NT2/D1 (cell line): ENCODE data around the gene MRFAP1L1.

ENCODE experiments used
- DNase-seq: peaks from one replicate; pipeline ENCODE4 v3.0.0-alpha.2; 2011; ENCODE audit warnings: low read depth, low spot score
- H3K27me3 ChIP-seq: 2 replicates; pipeline ENCODE4 v1.6.0; 2011; ENCODE audit warnings: mild to moderate bottlenecking; ENCODE audit not compliant: insufficient read length, insufficient read depth
- H3K36me3 ChIP-seq: 2 replicates; pipeline ENCODE4 v1.6.1; 2011; ENCODE audit warnings: mild to moderate bottlenecking, low read length, mixed read lengths; ENCODE audit not compliant: insufficient read depth, insufficient read length
- H3K4me1 ChIP-seq: 2 replicates; pipeline ENCODE4 v1.5.1; 2011; ENCODE audit not compliant: insufficient read depth, insufficient read length
- H3K4me3 ChIP-seq: 2 replicates; pipeline ENCODE4 v1.5.1; 2011; ENCODE audit warnings: low read depth; ENCODE audit not compliant: insufficient read length
- H3K9ac ChIP-seq: 2 replicates; pipeline ENCODE4 v1.6.0; 2011; ENCODE audit warnings: low read depth; ENCODE audit not compliant: insufficient read length
- H3K9me3 ChIP-seq: 2 replicates; pipeline ENCODE4 v1.5.1; 2011; ENCODE audit warnings: mild to moderate bottlenecking, low read length; ENCODE audit not compliant: insufficient read depth
- SUZ12 ChIP-seq: IDR thresholded peaks from 2 replicates; pipeline ENCODE4 v1.6.1; 2011; ENCODE audit not compliant: insufficient read length, insufficient read depth; ENCODE audit errors: extremely low read depth
- YY1 ChIP-seq: IDR thresholded peaks from 2 replicates; pipeline ENCODE4 v1.6.1; 2011; ENCODE audit not compliant: insufficient read length, insufficient read depth
- ZNF274 ChIP-seq: IDR thresholded peaks from 2 replicates; pipeline ENCODE4 v1.6.1; 2011; ENCODE audit warnings: mild to moderate bottlenecking, low read depth, low read length

Gene MRFAP1L1

DNA sequence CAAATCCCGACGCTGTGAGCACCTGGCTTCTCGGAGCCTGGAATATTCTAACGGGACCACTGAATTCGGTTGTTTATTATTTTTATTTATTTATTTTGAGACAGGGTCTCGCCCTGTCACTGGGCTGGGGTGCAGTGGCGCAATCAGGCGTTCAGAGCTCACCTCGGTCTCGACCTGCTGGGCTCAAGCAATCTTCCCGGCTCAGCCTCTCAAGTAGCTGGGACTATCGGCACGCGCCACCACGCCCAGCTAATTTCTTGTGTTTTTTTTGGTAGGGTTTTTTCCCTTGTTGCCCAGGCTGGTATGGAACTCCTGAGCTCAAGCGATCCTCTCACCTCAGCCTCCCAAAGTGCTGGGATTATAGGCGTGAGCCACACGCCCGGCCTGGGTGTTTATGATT, 37.5 kb downstream of the MRFAP1L1 start:
- Histone ChIP-seq H3K36me3 (peaks cover 40% of the 10 kb centered on the region), H3K9me3 (peaks cover 14% of the 10 kb centered on the region; the same call in 1 of the 2 replicates), H3K9ac (no peak overlapping the region), H3K4me1 (peaks cover 4% of the 10 kb centered on the region), H3K27me3 (no peaks in the 10 kb centered on the region), H3K4me3 (no peak overlapping the region)
- TF ChIP-seq SUZ12 (no peak), YY1 (no peak), ZNF274 (no peak)
- DNase-seq: no peak

- H3K9ac ChIP-seq: no peak overlapping the region
- TF ChIP-seq SUZ12 (no peak), YY1 (no peak), ZNF274 (no peak)
- no peaks in the 10 kb centered on the region for H3K4me1 ChIP-seq
- peaks cover 36% of the 10 kb centered on the region for H3K36me3 ChIP-seq
- DNase-seq: no peak
- H3K4me3 ChIP-seq: no peak overlapping the region
- H3K27me3 ChIP-seq: no peaks in the 10 kb centered on the region
- peaks cover 14% of the 10 kb centered on the region; the same call in 1 of the 2 replicates for H3K9me3 ChIP-seq
These were observed 38.0 kb downstream of the MRFAP1L1 start for GRCh38 chr4:6671648-6672047.

DNA sequence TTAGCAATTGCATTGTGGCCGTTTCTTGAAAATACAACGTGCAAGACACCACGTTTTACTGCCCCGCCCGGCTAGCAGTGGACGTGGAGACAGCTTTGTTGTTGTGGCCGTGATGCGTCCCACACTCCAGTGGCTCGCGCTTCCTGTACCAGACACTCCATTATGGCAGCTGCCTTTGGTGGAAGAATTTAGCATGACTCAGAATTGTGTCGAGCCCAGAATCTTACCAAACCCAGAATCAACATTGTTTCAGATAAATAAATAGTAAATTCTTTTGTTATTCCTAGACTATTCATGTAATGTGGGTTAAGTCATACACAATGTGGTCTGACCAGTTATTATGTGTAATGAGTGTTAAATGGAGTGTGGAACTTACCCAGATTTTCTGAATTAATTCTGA, 41.3 kb downstream of the MRFAP1L1 start:
- Histone ChIP-seq H3K4me1 (peaks cover 4% of the 10 kb centered on the region), H3K9me3 (peaks cover 14% of the 10 kb centered on the region; the same call in 1 of the 2 replicates), H3K27me3 (peaks cover 9% of the 10 kb centered on the region), H3K9ac (no peak overlapping the region), H3K36me3 (peaks cover 21% of the 10 kb centered on the region), H3K4me3 (no peak overlapping the region)
- no peak for TF ChIP-seq ZNF274
- no peak for TF ChIP-seq YY1
- TF ChIP-seq SUZ12: no peak
- DNase-seq: no peak

- peaks cover 23% of the 10 kb centered on the region for H3K27me3 ChIP-seq
- H3K9ac ChIP-seq: no peak overlapping the region
- no peak overlapping the region for H3K4me3 ChIP-seq
- TF ChIP-seq YY1 (no peak), ZNF274 (no peak), SUZ12 (no peak)
- H3K36me3 ChIP-seq: peaks cover 15% of the 10 kb centered on the region
- H3K9me3 ChIP-seq: no peaks in the 10 kb centered on the region
- H3K4me1 ChIP-seq: peaks cover 4% of the 10 kb centered on the region
- no peak for DNase-seq
These were observed 44.4 kb downstream of the MRFAP1L1 start for GRCh38 chr4:6665320-6665654.

DNA sequence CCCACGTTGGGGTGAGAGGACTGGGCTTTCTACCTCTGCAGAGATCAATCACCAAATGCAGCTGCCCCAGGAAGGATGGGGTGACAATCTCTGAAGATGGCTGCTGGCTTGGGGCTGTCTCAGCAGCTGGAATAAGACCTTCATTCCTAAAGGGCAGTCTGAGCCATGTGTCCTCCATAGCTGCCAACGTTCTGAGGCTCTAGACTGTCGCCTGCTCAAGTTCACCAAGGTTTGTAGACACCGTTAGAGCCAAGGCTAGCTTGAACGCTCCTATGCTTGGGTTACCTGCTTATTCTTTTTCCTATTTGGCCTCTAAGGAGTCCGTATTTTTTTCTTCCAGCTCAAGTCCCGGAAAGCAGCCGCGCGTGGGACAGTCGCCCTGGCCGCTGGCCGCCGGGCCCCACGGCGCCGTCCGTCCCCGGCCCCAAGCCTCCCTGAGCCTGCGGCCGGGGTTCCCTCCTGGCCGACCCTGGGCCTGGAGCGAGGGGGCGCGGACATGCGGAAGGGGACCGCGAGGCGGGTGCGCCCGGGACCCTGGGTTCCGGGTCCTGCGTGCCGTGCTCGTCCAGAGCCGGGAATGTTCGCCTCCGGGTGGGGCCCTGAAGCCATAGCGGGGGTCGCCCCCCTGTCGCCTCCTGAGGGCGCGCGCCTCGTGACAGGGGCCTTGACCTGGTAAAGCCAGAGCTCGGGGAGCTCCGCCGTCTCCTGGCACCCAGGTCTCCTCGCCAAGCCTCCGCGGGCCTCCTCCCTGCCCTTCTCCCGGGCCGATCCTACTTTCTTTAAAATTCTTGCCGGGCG, 45.9 kb downstream of the MRFAP1L1 start:
- no peaks in the 10 kb centered on the region for H3K9me3 ChIP-seq
- peaks cover 5% of the 10 kb centered on the region for H3K36me3 ChIP-seq
- H3K4me3 ChIP-seq: peak overlapping the region; percentile 24
- peaks cover 4% of the 10 kb centered on the region for H3K4me1 ChIP-seq
- DNase-seq: no peak
- H3K27me3 ChIP-seq: peaks cover 23% of the 10 kb centered on the region
- no peak for TF ChIP-seq YY1
- no peak for TF ChIP-seq SUZ12
- TF ChIP-seq ZNF274: no peak
- peak overlapping the region; percentile 39 for H3K9ac ChIP-seq

DNA sequence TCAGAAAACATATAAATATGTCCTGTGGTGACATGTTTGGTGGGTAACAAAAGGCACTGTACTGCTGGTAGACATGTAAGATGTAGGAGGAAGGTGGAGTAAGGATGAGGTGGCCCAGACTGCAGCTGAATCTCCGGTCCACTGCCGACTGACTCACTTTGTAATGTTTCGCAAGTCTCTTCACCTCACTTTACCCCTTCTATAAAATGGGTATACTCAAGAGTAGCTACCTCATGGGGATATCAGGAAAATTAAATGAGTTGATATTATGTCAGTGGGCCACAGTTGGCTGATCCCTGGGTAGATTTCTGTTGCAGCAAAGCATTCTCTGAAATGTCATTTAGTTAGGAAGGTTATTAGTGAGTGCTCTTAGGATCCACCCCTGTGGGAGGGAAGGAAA, 47.1 kb downstream of the MRFAP1L1 start:
- Histone ChIP-seq H3K36me3 (no peaks in the 10 kb centered on the region), H3K27me3 (peaks cover 23% of the 10 kb centered on the region), H3K9me3 (no peaks in the 10 kb centered on the region), H3K4me3 (no peak overlapping the region), H3K9ac (no peak overlapping the region), H3K4me1 (peaks cover 8% of the 10 kb centered on the region)
- DNase-seq: no peak
- TF ChIP-seq YY1 (no peak), ZNF274 (no peak), SUZ12 (no peak)

GRCh38 chr4:6660430-6660829, 49.2 kb downstream of the MRFAP1L1 start:
- DNase-seq: no peak
- H3K4me3 ChIP-seq: no peak overlapping the region
- peaks cover 13% of the 10 kb centered on the region for H3K4me1 ChIP-seq
- H3K9ac ChIP-seq: no peak overlapping the region
- H3K27me3 ChIP-seq: peaks cover 23% of the 10 kb centered on the region
- H3K9me3 ChIP-seq: no peaks in the 10 kb centered on the region
- TF ChIP-seq ZNF274 (no peak), SUZ12 (no peak), YY1 (no peak)
- no peaks in the 10 kb centered on the region for H3K36me3 ChIP-seq

GRCh38 chr4:6659897-6660296, 49.8 kb downstream of the MRFAP1L1 start:
- Histone ChIP-seq H3K36me3 (no peaks in the 10 kb centered on the region), H3K4me3 (no peak overlapping the region), H3K9me3 (no peaks in the 10 kb centered on the region), H3K4me1 (peaks cover 12% of the 10 kb centered on the region), H3K27me3 (peaks cover 23% of the 10 kb centered on the region), H3K9ac (no peak overlapping the region)
- no peak for TF ChIP-seq ZNF274
- TF ChIP-seq SUZ12: no peak
- no peak for TF ChIP-seq YY1
- no peak for DNase-seq
